BJ (cell line): ENCODE data around the gene BRWD1. TPM values are rescaled to one million over a fixed set of nuclear protein-coding genes. Genes with fewer than 3 reads are reported as not detected.

ENCODE experiments used
- CTCF ChIA-PET: fragments of 350-600 bp; formaldehyde crosslinking; extraction: SDS; loops from one replicate; lab custom pipeline; 2021; ENCODE audit warnings: antibody characterized with exemption, inconsistent platforms; lab: Yijun Ruan, JAX
- POLR2A ChIA-PET: fragments of 300-600 bp; sonication (Branson Sonifier 250); formaldehyde crosslinking; extraction: SDS; loops from one replicate; lab custom pipeline; 2021; ENCODE audit warnings: antibody characterized with exemption; lab: Charles Lee
- DNase-seq: peaks from one replicate; pipeline ENCODE4 v3.0.0-alpha.2; 2011; ENCODE audit warnings: low read depth
- H3K27me3 ChIP-seq: 2 replicates; pipeline ENCODE4 v1.6.0; 2011; ENCODE audit warnings: low read length; ENCODE audit not compliant: control insufficient read depth, insufficient read depth
- H3K36me3 ChIP-seq: 2 replicates; pipeline ENCODE4 v1.5.1; 2011; ENCODE audit warnings: low read length; ENCODE audit not compliant: control insufficient read depth, insufficient read depth
- H3K4me3 ChIP-seq: 2 replicates; pipeline ENCODE4 v1.5.1; 2011; ENCODE audit warnings: low read depth, mild to moderate bottlenecking, control low read depth, low read length
- CTCF ChIP-seq: IDR thresholded peaks from 2 replicates; pipeline ENCODE4 v1.5.1; 2011; ENCODE audit warnings: low read depth, mild to moderate bottlenecking, control low read depth, inconsistent platforms, low read length, moderate library complexity; ENCODE audit not compliant: insufficient read depth
- polyA plus RNA-seq: library from polyadenylated mRNA; depleted of rRNA; stranded (reverse); fragments of >200 nt; gene quantifications from 2 replicates; pipeline ENCODE4 v1.2.3, GENCODE V29; 2011

Gene BRWD1
- polyA plus RNA-seq, 1 experiment, result 5.9 TPM

- no peak for TF ChIP-seq CTCF
- ChIA-PET CTCF (no interaction called here), POLR2A (no interaction called here)
These were observed 27.3 kb upstream of the BRWD1 start for GRCh38 chr21:39340687-39341086.

DNA sequence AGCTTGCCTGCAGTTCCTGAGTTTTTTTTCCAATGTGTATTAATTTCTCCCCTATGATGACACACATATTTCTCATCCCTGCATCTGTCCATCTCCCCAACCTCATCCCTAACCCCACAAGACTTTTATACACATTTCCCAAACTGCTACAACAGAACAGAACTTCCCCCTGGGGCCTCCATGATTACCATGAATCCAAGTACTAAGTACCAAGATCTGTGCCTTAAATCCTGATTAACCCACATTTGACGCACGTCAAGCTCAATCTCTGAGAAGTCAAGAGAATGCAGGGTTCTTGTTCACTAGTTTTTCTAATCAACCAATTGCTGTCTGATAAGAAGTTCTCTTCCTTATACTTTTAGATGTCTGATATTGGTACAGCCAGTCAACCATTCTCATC is 25.8 kb upstream of the BRWD1 start:
- no peak for DNase-seq
- Histone ChIP-seq H3K36me3 (peaks cover 11% of the 10 kb centered on the region), H3K4me3 (no peak overlapping the region), H3K27me3 (no peaks in the 10 kb centered on the region)
- no peak for TF ChIP-seq CTCF
- ChIA-PET POLR2A (no interaction called here), CTCF (interaction anchor here (1.2 to 2.7 kb wide), 2 partner anchors 12 to 49 kb away, joined by 3 to 9 read pairs; no protein-coding TSS in a partner anchor)

More at GRCh38 chr21:39340687-39341086, 27.3 kb upstream of the BRWD1 start:
- H3K36me3 ChIP-seq, result peaks cover 13% of the 10 kb centered on the region
- no peaks in the 10 kb centered on the region for H3K27me3 ChIP-seq
- no peak for DNase-seq
- no peak overlapping the region for H3K4me3 ChIP-seq

- ChIA-PET POLR2A (no interaction called here), CTCF (no interaction called here)
- Histone ChIP-seq H3K4me3 (no peak overlapping the region), H3K27me3 (no peaks in the 10 kb centered on the region), H3K36me3 (peaks cover 4% of the 10 kb centered on the region)
- TF ChIP-seq CTCF, result no peak
- no peak for DNase-seq
These were observed 23.1 kb upstream of the BRWD1 start for GRCh38 chr21:39336457-39337008.

DNA sequence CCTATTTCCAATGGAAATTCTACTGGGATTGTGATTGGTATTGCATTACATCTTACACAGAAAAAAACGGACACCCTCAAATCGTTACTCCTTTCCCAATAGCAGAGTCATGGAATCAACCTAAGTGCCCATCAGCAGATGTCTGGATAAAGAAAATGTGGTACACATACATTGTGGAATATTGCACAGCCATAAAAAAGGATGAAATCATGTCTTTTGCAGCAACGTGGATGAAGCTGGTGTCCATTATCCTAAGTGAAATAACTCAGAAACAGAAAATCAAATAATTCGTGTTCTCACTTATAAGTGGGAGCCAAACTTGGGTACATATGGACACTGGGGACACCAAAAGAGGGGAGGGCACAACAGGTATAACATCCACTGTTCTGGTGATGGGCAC is 21.2 kb upstream of the BRWD1 start:
- POLR2A ChIA-PET, result no interaction called here

DNA sequence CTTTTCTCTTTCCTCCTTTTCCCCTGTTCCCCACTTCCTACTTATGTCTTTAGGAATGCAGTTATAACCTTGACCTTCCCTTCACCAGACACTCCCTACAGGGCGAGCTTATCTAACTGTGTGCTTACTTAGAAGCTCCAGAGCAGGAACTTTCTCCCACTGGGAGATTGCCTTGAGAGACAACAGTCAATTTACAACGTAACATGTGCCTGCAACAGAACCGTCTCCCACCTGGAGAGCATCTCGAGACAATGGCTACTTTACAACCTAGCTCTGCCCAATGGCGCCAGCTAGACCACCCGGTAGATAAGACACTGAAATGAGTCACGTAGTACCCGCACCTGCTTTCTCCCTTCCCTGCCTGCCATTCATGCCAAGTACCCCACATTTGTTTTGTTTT is 18.7 kb upstream of the BRWD1 start:
- Histone ChIP-seq H3K4me3 (no peak overlapping the region), H3K27me3 (no peaks in the 10 kb centered on the region), H3K36me3 (no peaks in the 10 kb centered on the region)
- ChIA-PET CTCF (interaction anchor here (1.1 kb wide), 1 partner anchor 13 kb away, joined by 3 read pairs; no protein-coding TSS in a partner anchor), POLR2A (no interaction called here)
- TF ChIP-seq CTCF, result no peak
- DNase-seq, result no peak

More for the DNA sequence above, 21.2 kb upstream of the BRWD1 start:
- CTCF ChIA-PET, result no interaction called here
- no peak overlapping the region for H3K4me3 ChIP-seq
- H3K27me3 ChIP-seq, result no peaks in the 10 kb centered on the region
- H3K36me3 ChIP-seq, result no peaks in the 10 kb centered on the region
- no peak for TF ChIP-seq CTCF
- no peak for DNase-seq
